ENCODE measurements around the gene IL1RAPL2.

Gene IL1RAPL2

DNA sequence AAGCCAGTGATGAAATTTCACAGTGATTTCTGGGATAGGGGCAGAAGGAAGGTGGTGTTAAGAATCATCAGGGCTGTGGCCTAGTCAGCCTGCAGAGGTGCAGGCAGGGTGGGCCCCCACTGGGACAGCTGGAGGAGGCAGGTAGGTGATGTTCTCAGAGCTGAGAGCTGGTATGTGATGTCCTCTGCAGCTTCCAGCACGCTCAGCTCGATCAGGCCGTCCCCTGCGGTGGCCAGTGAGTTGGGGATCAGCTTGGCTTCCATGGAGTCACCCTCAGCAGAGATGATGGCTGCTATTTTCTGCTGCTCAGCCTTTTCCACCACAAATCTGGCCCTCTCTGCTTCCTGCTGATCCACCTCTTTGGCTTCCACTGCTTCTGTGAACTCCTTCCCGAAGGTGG lies 81.1 kb downstream of the IL1RAPL2 start:
- TF ChIP-seq, protein P1, sequence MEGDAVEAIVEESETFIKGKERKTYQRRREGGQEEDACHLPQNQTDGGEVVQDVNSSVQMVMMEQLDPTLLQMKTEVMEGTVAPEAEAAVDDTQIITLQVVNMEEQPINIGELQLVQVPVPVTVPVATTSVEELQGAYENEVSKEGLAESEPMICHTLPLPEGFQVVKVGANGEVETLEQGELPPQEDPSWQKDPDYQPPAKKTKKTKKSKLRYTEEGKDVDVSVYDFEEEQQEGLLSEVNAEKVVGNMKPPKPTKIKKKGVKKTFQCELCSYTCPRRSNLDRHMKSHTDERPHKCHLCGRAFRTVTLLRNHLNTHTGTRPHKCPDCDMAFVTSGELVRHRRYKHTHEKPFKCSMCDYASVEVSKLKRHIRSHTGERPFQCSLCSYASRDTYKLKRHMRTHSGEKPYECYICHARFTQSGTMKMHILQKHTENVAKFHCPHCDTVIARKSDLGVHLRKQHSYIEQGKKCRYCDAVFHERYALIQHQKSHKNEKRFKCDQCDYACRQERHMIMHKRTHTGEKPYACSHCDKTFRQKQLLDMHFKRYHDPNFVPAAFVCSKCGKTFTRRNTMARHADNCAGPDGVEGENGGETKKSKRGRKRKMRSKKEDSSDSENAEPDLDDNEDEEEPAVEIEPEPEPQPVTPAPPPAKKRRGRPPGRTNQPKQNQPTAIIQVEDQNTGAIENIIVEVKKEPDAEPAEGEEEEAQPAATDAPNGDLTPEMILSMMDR (IDR thresholded peaks at IDR 0.05; ENCODE audit: insufficient read depth, missing control alignments) = no peak
- DNase-seq (ENCODE audit: insufficient read length, low spot score) (no peak), FAIRE-seq (no peak)

DNA sequence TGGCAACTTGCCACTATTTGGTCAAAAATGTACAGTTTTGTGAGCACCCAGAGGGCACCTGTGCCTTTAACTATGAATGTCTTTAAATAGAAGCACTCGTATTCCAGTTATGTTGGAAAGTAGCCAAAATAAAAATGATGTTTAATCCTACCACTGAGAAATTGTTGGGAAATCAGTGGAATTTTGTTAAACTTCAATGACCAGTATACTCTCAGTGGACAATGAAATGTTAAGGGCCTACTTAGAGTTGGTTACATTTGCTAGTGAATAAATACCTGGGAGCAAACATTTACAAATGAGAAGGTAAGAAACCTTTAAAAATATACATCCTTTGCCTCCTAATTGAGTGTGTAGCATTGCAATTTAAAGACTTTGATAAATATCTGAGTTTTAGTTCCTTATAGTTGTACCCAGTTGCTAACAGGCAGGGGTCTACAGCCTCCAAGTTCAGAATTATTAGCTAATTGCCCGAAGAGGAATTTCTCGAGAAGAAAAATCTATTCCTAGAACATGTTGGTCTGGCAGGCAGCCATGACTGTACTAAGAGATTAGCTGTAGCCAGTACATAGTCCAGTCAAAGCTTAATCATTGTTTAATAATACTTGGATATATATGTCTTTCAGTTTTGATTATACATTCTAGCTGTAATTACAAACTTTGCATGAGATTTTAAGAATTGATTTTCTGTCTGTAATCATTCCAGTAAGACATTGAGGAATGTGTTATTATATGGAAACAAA lies 93.2 kb downstream of the IL1RAPL2 start:
- no peak for DNase-seq (ENCODE audit: insufficient read length, low spot score)
- TF ChIP-seq, protein P1 (IDR thresholded peaks at IDR 0.05; ENCODE audit: insufficient read depth, missing control alignments) = no peak
- no peak for FAIRE-seq

DNA sequence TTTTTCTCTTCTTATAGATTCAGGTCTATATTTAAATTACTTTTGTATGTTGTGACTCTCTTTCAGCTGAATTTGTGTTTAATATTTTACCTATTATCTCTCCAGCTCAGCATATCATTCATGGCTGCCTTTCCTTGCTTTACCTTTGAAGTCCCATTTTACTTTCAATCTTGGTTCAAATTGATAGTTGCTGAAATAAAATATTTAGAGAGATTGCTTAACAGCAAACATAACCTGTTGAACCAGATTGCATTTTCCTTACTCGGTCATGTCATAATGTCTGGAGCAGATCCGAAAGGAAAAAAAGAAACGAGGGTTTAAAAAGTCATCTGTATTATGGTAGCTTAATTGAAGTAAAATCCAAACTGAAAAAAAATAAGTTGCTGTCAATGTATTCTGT lies 94.1 kb downstream of the IL1RAPL2 start:
- DNase-seq (ENCODE audit: insufficient read length, low spot score) (no peak), FAIRE-seq (no peak)
- TF ChIP-seq, protein P1 (IDR thresholded peaks at IDR 0.05; ENCODE audit: insufficient read depth, missing control alignments) = no peak

DNA sequence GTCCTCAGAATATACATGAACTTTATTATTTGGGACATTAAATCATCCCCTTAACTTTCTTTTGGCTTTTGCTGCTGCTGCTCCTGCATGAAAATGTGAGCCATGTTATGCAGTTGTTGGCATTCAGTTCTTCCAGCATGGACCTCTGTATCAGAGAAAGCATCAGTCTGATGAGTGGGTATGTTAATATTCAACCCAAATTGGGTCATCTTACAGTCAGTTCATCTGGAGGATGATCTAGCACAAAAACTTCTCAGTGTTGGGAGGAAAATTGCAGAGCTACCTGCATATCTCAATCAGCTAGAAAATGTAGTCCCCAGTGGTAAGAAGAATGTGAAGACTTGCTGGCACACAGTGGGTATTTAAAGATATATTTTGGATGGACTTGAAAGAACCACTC lies 96.7 kb downstream of the IL1RAPL2 start:
- FAIRE-seq (no peak), DNase-seq (ENCODE audit: insufficient read length, low spot score) (no peak)
- TF ChIP-seq, protein P1 (IDR thresholded peaks at IDR 0.05; ENCODE audit: insufficient read depth, missing control alignments) = no peak

DNA sequence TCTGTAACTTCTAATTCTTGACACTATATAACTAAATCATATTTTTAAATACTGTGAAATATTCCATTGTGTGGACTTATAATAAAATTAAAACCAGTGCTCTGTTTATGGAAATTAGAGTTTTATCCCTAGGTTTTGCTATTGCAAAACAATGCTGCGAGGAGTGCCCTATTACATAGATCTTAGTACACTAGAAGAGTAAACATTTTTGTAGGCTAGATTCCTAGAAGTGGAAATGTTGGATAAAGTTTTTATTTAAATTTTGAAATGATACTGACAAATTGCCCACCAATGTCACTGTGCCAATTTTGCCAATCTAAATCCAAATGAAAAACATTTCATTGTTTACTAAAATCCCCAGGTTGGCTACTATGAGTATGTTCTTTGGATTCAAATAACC lies 99.7 kb downstream of the IL1RAPL2 start:
- FAIRE-seq = no peak
- DNase-seq (ENCODE audit: insufficient read length, low spot score) = no peak
- TF ChIP-seq, protein P1 (IDR thresholded peaks at IDR 0.05; ENCODE audit: insufficient read depth, missing control alignments) = no peak

DNA sequence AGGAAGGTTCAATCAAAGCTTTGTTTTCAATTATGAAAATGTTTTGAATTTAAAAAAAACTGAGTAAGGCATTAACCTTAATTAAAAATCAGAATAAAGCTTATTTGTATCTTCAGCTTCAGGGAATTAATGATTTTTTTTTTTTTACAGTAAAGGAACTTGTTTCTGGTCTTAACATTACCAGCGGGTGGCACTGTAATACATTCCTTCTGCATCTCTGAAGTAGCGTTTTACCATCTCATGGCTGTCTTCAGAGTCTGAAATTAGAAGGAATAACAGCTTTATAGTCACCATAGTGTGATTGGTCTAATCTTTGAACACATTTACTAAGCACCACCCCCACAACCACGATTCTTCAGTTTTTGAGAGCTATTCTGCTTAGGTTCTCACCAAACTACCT lies 102.6 kb downstream of the IL1RAPL2 start:
- TF ChIP-seq, protein P1 (IDR thresholded peaks at IDR 0.05; ENCODE audit: insufficient read depth, missing control alignments) = no peak
- FAIRE-seq = no peak
- DNase-seq (ENCODE audit: insufficient read length, low spot score) = no peak

DNA sequence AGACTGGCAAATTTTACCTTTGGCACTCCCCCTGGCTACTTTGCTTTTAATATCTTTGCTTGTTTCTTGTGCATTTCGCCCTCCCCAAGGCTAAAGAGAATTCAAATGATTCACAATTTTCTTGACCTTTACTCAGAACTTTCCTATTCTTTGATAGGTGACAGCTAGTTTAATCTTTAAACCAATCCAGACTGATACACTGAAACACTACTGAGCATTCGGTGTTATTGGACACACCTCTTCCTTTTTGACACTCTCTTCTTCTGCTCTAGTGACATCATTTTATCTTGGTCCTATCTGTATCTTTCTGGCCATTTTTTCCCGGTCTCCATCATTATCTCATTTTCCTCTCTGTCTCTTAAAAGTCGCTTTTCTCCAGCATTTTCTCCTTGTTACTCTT lies 103.1 kb downstream of the IL1RAPL2 start:
- no peak for FAIRE-seq
- no peak for DNase-seq (ENCODE audit: insufficient read length, low spot score)
- TF ChIP-seq, protein P1 (IDR thresholded peaks at IDR 0.05; ENCODE audit: insufficient read depth, missing control alignments) = no peak
